ENCODE data around the gene SHE.

DNA sequence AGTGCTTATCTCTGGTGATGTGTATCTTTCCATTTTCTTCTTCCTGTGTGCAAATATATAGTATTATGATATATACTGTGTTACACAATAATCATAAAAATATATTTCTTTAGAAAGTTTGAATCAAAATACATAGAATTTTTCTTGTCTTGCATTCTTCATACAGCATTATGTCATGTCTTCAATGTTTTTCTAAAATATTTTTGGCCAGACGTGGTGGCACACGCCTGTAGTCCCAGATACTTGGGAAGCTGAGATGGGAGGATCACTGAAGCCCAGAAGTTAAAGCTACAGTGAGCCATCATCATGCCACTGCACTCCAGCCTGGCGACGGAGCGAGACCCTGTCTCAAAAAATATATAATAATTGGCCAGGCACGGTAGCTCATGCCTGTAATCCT is 55.4 kb downstream of the SHE start:
- TF ChIP-seq, protein P1, sequence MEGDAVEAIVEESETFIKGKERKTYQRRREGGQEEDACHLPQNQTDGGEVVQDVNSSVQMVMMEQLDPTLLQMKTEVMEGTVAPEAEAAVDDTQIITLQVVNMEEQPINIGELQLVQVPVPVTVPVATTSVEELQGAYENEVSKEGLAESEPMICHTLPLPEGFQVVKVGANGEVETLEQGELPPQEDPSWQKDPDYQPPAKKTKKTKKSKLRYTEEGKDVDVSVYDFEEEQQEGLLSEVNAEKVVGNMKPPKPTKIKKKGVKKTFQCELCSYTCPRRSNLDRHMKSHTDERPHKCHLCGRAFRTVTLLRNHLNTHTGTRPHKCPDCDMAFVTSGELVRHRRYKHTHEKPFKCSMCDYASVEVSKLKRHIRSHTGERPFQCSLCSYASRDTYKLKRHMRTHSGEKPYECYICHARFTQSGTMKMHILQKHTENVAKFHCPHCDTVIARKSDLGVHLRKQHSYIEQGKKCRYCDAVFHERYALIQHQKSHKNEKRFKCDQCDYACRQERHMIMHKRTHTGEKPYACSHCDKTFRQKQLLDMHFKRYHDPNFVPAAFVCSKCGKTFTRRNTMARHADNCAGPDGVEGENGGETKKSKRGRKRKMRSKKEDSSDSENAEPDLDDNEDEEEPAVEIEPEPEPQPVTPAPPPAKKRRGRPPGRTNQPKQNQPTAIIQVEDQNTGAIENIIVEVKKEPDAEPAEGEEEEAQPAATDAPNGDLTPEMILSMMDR (conservative IDR thresholded peaks at IDR 0.05; ENCODE audit: low read length) = no peak
- no peak for TF ChIP-seq EZH2phosphoT487 (IDR thresholded peaks at IDR 0.05; ENCODE audit: borderline replicate concordance, low read depth, low read length)

All from OCI-LY7 (cell line).